ENCODE measurements around the gene CIRBP.

CIRBP gene

GRCh38 chr19:1284293-1284978, 15.3 kb downstream of the CIRBP start:
- no peak overlapping the region for H3K4me3 ChIP-seq (ENCODE audit: low read depth, low read length)
- no peak for DNase-seq (ENCODE audit: low read depth)
- TF ChIP-seq MAX (IDR thresholded peaks at IDR 0.05; ENCODE audit: low read depth, low read length): no peak
- TF ChIP-seq CTCF (IDR thresholded peaks at IDR 0.05; ENCODE audit: low read depth, low read length): no peak
- no peak for TF ChIP-seq POLR2A (IDR thresholded peaks at IDR 0.05; ENCODE audit: extremely low read depth, insufficient read length)
- TF ChIP-seq MYC (IDR thresholded peaks at IDR 0.05; ENCODE audit: low read depth, low read length): no peak

- no peak overlapping the region for H3K4me3 ChIP-seq (ENCODE audit: low read depth, low read length)
- TF ChIP-seq POLR2A (IDR thresholded peaks at IDR 0.05; ENCODE audit: extremely low read depth, insufficient read length): no peak
- no peak for TF ChIP-seq MAX (IDR thresholded peaks at IDR 0.05; ENCODE audit: low read depth, low read length)
- no peak for TF ChIP-seq CTCF (IDR thresholded peaks at IDR 0.05; ENCODE audit: low read depth, low read length)
- TF ChIP-seq MYC (IDR thresholded peaks at IDR 0.05; ENCODE audit: low read depth, low read length): no peak
- no peak for DNase-seq (ENCODE audit: low read depth)
Observed at GRCh38 chr19:1284979-1285736, 16.0 kb downstream of the CIRBP start.

GRCh38 chr19:1285737-1286360, 16.7 kb downstream of the CIRBP start, which contains the start of gene EFNA2:
EFNA2 (plus strand) TSS chr19:1285873; CDS start chr19:1286169, 296 bp downstream.
- no peak within 1 kb of the TSS for H3K4me3 ChIP-seq (ENCODE audit: low read depth, low read length)
- TF ChIP-seq POLR2A (IDR thresholded peaks at IDR 0.05; ENCODE audit: extremely low read depth, insufficient read length) (no peak), CTCF (IDR thresholded peaks at IDR 0.05; ENCODE audit: low read depth, low read length) (no peak), MYC (IDR thresholded peaks at IDR 0.05; ENCODE audit: low read depth, low read length) (no peak), MAX (IDR thresholded peaks at IDR 0.05; ENCODE audit: low read depth, low read length) (no peak)
- DNase-seq (ENCODE audit: low read depth): no peak

GRCh38 chr19:1286487-1287353, 17.6 kb downstream of the CIRBP start:
- DNase-seq (ENCODE audit: low read depth): no peak
- no peak overlapping the region for H3K4me3 ChIP-seq (ENCODE audit: low read depth, low read length)
- no peak for TF ChIP-seq MAX (IDR thresholded peaks at IDR 0.05; ENCODE audit: low read depth, low read length)

GRCh38 chr19:1287354-1288225, 18.5 kb downstream of the CIRBP start:
- no peak for DNase-seq (ENCODE audit: low read depth)
- no peak overlapping the region for H3K4me3 ChIP-seq (ENCODE audit: low read depth, low read length)
- no peak for TF ChIP-seq POLR2A (IDR thresholded peaks at IDR 0.05; ENCODE audit: extremely low read depth, insufficient read length)
- TF ChIP-seq MYC (IDR thresholded peaks at IDR 0.05; ENCODE audit: low read depth, low read length): no peak
- TF ChIP-seq MAX (IDR thresholded peaks at IDR 0.05; ENCODE audit: low read depth, low read length): no peak
- TF ChIP-seq CTCF (IDR thresholded peaks at IDR 0.05; ENCODE audit: low read depth, low read length): no peak
